Neural cell (in vitro differentiated cells): ENCODE measurements around the gene COL15A1. TPM values are rescaled to one million over a fixed set of nuclear protein-coding genes. Genes with fewer than 3 reads are reported as not detected.

ENCODE experiments used
- H2AFZ ChIP-seq: fragments of 200-600, 300-800 bp; sonication (generic), shearing (Covaris generic); 2 replicates; pipeline ENCODE4 v1.6.0; 2014; ENCODE audit warnings: low read depth, mild to moderate bottlenecking, antibody characterized with exemption, low read length, moderate library complexity
- H3F3A ChIP-seq: fragments of 200-600 bp; shearing (Covaris generic); 2 replicates; pipeline ENCODE4 v1.6.1; 2016; ENCODE audit warnings: mild to moderate bottlenecking, moderate library complexity, mixed read lengths, antibody characterized with exemption, low read length; ENCODE audit not compliant: insufficient read depth, poor library complexity, severe bottlenecking
- H3K27ac ChIP-seq: fragments of 200-600, 300-800 bp; sonication (generic), shearing (Covaris generic); 2 replicates; pipeline ENCODE4 v1.5.1; 2014; ENCODE audit warnings: mild to moderate bottlenecking, low read length, moderate library complexity
- H3K27me3 ChIP-seq: fragments of 300-800, 200-600 bp; sonication (generic), shearing (Covaris generic); 2 replicates; pipeline ENCODE4 v1.6.0; 2014; ENCODE audit warnings: mild to moderate bottlenecking, low read depth, low read length, moderate library complexity; ENCODE audit not compliant: insufficient read depth
- H3K36me3 ChIP-seq: fragments of 300-800, 200-600 bp; sonication (generic), shearing (Covaris generic); 2 replicates; pipeline ENCODE4 v1.5.1; 2014; ENCODE audit warnings: mild to moderate bottlenecking, antibody characterized with exemption, low read length, moderate library complexity; ENCODE audit not compliant: insufficient read depth
- H3K4me2 ChIP-seq: fragments of 300-800, 200-600 bp; sonication (generic), shearing (Covaris generic); 2 replicates; pipeline ENCODE4 v1.6.0; 2014; ENCODE audit warnings: mild to moderate bottlenecking, low read length
- H3K4me3 ChIP-seq: fragments of 300-800, 200-600 bp; sonication (generic), shearing (Covaris generic); 2 replicates; pipeline ENCODE4 v1.5.1; 2014; ENCODE audit warnings: mild to moderate bottlenecking, low read length, moderate library complexity
- H3K79me2 ChIP-seq: fragments of 200-600 bp; shearing (Covaris generic); replicated peaks from 2 replicates; pipeline ENCODE4 v1.6.0; 2014; ENCODE audit warnings: mild to moderate bottlenecking, low read length, moderate library complexity; ENCODE audit not compliant: insufficient read depth
- H3K9ac ChIP-seq: fragments of 300-800, 200-600 bp; sonication (generic), shearing (Covaris generic); 2 replicates; pipeline ENCODE4 v1.6.1; 2016; ENCODE audit warnings: mild to moderate bottlenecking, low read length, mixed read lengths
- H3K9me2 ChIP-seq: fragments of 200-600 bp; shearing (Covaris generic); 2 replicates; pipeline ENCODE4 v1.6.1; 2016; ENCODE audit warnings: mild to moderate bottlenecking, low read length, mixed read lengths; ENCODE audit not compliant: insufficient read depth
- H3K9me3 ChIP-seq: fragments of 200-600, 300-800 bp; sonication (generic), shearing (Covaris generic); 2 replicates; pipeline ENCODE4 v1.6.1; 2016; ENCODE audit warnings: mild to moderate bottlenecking, mixed run types, low read length, moderate library complexity, mixed read lengths
- H4K20me1 ChIP-seq: fragments of 200-600 bp; shearing (Covaris generic); 2 replicates; pipeline ENCODE4 v1.6.1; 2016; ENCODE audit warnings: mild to moderate bottlenecking, mixed run types; ENCODE audit not compliant: insufficient read depth
- CTCF ChIP-seq: fragments of 450-650 bp; IDR thresholded peaks from 2 replicates; pipeline ENCODE4 v1.5.1; 2014; ENCODE audit warnings: antibody characterized with exemption, mild to moderate bottlenecking, moderate library complexity; ENCODE audit not compliant: poor library complexity, severe bottlenecking
- EP300 ChIP-seq: fragments of 450-650 bp; conservative IDR thresholded peaks from 2 replicates; pipeline ENCODE4 v1.6.1; 2014; ENCODE audit warnings: antibody characterized with exemption, mild to moderate bottlenecking, moderate library complexity; ENCODE audit not compliant: poor library complexity, severe bottlenecking
- EZH2 ChIP-seq: fragments of 200-600, 300-800 bp; shearing (Covaris generic), sonication (generic); IDR thresholded peaks from 2 replicates; pipeline ENCODE4 v1.6.1; 2014; ENCODE audit warnings: antibody characterized with exemption, low read length, borderline replicate concordance, mild to moderate bottlenecking; ENCODE audit not compliant: insufficient read depth, poor library complexity, severe bottlenecking
- MXI1 ChIP-seq: fragments of 450-650 bp; conservative IDR thresholded peaks from 2 replicates; pipeline ENCODE4 v1.6.1; 2014; ENCODE audit warnings: antibody characterized with exemption, mild to moderate bottlenecking; ENCODE audit not compliant: poor library complexity, severe bottlenecking
- POLR2AphosphoS5 ChIP-seq: IDR thresholded peaks from 2 replicates; pipeline ENCODE4 v1.6.1; 2012
- RAD21 ChIP-seq: fragments of 450-650 bp; conservative IDR thresholded peaks from 2 replicates; pipeline ENCODE4 v1.6.1; 2014; ENCODE audit warnings: antibody characterized with exemption, mild to moderate bottlenecking, moderate library complexity
- SMC3 ChIP-seq: fragments of 450-650 bp; conservative IDR thresholded peaks from 2 replicates; pipeline ENCODE4 v1.6.1; 2014; ENCODE audit warnings: antibody characterized with exemption, mild to moderate bottlenecking, moderate library complexity; ENCODE audit not compliant: poor library complexity
- TAF1 ChIP-seq: IDR thresholded peaks from 2 replicates; pipeline ENCODE4 v1.6.1; 2012; ENCODE audit warnings: low read depth
- polyA plus RNA-seq: library from polyadenylated mRNA; depleted of rRNA; stranded (reverse); fragments of >200 nt; gene quantifications from 2 replicates; pipeline ENCODE4 v1.2.3, GENCODE V29; 2014
- TF ChIP-seq, protein P1 (sequence below): IDR thresholded peaks from 2 replicates; pipeline ENCODE4 v1.6.1; 2012; ENCODE audit warnings: borderline replicate concordance

The COL15A1 gene
- polyA plus RNA-seq, 1 donor from 2014 or later = 2.8 TPM

DNA sequence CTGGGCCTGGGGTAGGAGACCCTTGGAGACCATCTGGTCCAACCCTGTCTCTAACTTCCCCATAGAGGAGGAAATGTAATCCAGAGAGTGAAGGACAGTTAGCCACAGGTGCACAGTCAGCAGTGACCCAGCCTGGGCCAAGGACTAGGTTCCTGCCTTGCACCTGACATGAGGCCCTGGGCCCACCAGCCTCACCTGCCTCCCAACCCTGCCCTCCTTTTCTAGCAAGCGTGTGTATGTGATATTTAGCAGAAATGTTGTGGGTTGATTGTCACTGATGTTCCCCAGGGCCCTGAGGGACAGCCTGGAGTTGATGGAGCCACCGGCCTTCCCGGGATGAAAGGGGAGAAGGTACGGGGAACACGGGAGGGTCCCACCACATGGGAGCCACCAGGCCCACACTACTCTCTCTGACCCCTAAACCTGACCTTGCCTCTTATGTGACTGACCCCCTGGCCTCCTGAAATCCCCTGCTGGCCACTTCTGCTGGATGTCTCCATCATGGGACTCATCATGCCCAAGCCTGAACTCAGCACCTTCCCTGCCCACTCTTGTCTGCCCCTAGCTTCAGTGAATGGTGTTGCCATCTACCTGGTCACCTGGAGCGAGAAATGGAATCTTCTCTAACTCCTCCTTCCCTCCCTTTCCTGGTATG lies 82.0 kb downstream of the COL15A1 start:
- Histone ChIP-seq H3K9ac (no peak overlapping the region), H3K27me3 (no peaks in the 10 kb centered on the region)

DNA sequence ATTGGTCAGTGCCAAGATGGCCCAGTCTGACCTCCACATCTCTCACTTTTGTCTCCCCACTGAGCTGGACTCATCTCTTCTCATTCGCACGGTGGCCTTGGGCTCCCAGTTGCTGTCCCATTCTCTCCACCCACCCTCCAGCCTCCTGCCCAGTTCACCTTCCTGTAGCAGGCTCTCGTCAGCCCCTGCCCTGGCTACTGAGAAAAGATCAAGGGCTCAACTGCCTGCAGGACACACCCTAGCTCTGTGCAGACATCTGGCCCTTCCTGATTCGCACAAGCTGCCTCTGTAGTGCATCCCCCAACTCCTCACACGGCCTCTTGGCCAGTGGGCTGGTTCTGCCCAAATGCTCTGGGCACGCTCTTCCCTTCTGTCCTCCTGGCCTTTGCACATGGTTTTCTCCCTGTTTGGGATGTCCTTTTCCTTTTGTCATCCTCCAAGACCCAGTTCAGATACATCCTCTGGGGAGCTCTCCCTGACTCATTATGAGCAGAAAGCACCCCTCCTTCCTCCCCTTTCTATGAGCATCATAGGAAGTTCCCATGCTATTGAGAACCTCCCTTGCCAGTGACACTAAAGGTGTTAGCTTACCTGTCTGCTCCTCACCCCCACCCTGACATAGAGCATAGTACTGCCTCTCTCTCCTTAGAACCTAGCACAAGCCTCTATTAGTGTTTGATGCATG lies 82.7 kb downstream of the COL15A1 start:
- TF ChIP-seq, protein P1, sequence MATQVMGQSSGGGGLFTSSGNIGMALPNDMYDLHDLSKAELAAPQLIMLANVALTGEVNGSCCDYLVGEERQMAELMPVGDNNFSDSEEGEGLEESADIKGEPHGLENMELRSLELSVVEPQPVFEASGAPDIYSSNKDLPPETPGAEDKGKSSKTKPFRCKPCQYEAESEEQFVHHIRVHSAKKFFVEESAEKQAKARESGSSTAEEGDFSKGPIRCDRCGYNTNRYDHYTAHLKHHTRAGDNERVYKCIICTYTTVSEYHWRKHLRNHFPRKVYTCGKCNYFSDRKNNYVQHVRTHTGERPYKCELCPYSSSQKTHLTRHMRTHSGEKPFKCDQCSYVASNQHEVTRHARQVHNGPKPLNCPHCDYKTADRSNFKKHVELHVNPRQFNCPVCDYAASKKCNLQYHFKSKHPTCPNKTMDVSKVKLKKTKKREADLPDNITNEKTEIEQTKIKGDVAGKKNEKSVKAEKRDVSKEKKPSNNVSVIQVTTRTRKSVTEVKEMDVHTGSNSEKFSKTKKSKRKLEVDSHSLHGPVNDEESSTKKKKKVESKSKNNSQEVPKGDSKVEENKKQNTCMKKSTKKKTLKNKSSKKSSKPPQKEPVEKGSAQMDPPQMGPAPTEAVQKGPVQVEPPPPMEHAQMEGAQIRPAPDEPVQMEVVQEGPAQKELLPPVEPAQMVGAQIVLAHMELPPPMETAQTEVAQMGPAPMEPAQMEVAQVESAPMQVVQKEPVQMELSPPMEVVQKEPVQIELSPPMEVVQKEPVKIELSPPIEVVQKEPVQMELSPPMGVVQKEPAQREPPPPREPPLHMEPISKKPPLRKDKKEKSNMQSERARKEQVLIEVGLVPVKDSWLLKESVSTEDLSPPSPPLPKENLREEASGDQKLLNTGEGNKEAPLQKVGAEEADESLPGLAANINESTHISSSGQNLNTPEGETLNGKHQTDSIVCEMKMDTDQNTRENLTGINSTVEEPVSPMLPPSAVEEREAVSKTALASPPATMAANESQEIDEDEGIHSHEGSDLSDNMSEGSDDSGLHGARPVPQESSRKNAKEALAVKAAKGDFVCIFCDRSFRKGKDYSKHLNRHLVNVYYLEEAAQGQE = no peak
- TF ChIP-seq RAD21 (no peak), TAF1 (no peak), EZH2 (no peak), MXI1 (no peak), CTCF (no peak), EP300 (no peak), SMC3 (no peak), POLR2AphosphoS5 (no peak)
- Histone ChIP-seq H3K36me3 (no peaks in the 10 kb centered on the region), H3K9me3 (no peaks in the 10 kb centered on the region)

More for the DNA sequence above, 82.0 kb downstream of the COL15A1 start:
- Histone ChIP-seq H3K79me2 (no peaks in the 10 kb centered on the region), H3K27ac (no peak overlapping the region), H3K9me3 (no peaks in the 10 kb centered on the region), H3K36me3 (no peaks in the 10 kb centered on the region), H2AFZ (no peak overlapping the region), H4K20me1 (no peaks in the 10 kb centered on the region), H3F3A (no peaks in the 10 kb centered on the region), H3K4me2 (no peak overlapping the region), H3K9me2 (no peaks in the 10 kb centered on the region), H3K4me3 (no peak overlapping the region)
- no peak for TF ChIP-seq SMC3
- no peak for TF ChIP-seq POLR2AphosphoS5
- TF ChIP-seq EP300 = no peak
- TF ChIP-seq CTCF = no peak
- TF ChIP-seq TAF1 = no peak

More for the DNA sequence above, 82.7 kb downstream of the COL15A1 start:
- no peaks in the 10 kb centered on the region for H3F3A ChIP-seq
- no peak overlapping the region for H3K4me2 ChIP-seq
- H3K4me3 ChIP-seq = no peak overlapping the region
- H3K27ac ChIP-seq = no peak overlapping the region
- no peak overlapping the region for H2AFZ ChIP-seq
- no peak overlapping the region for H3K9ac ChIP-seq
- H3K9me2 ChIP-seq = no peaks in the 10 kb centered on the region
- no peaks in the 10 kb centered on the region for H4K20me1 ChIP-seq
- H3K79me2 ChIP-seq = no peaks in the 10 kb centered on the region
- no peaks in the 10 kb centered on the region for H3K27me3 ChIP-seq
